Measurements from ENCODE around the gene CDC14B.

The CDC14B gene

DNA sequence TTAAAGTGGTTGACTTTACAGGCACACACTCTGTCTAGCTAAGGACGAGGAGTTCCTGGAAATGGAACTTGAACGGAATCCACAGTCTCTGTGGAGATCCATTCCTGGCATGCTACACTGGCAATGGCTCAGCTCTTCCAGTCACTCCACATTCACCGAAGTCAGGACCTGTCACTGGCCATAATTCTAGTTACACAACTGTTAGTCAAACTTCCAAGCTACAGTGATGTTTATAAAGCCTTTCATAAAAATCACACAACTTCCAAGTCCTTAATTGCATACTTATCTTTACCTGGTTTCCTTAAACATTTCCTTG is 15.7 kb downstream of the CDC14B start:
- no peak for TF ChIP-seq REST (IDR thresholded peaks at IDR 0.05; ENCODE audit: low read depth)
- no peak for TF ChIP-seq YY1 (IDR thresholded peaks at IDR 0.05; ENCODE audit: low read depth)
- TF ChIP-seq CREB1 (IDR thresholded peaks at IDR 0.05; ENCODE audit: low read depth), result no peak
- TF ChIP-seq FOXM1 (IDR thresholded peaks at IDR 0.05; ENCODE audit: borderline replicate concordance, low read depth), result no peak
- TF ChIP-seq TCF12 (IDR thresholded peaks at IDR 0.05; ENCODE audit: low read depth), result no peak
- TF ChIP-seq, protein P1, sequence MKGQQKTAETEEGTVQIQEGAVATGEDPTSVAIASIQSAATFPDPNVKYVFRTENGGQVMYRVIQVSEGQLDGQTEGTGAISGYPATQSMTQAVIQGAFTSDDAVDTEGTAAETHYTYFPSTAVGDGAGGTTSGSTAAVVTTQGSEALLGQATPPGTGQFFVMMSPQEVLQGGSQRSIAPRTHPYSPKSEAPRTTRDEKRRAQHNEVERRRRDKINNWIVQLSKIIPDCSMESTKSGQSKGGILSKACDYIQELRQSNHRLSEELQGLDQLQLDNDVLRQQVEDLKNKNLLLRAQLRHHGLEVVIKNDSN (IDR thresholded peaks at IDR 0.05), result no peak
- no peak for TF ChIP-seq RAD21 (IDR thresholded peaks at IDR 0.05; ENCODE audit: low read depth)
- TF ChIP-seq EGR1 (IDR thresholded peaks at IDR 0.05), result no peak
- no peak for TF ChIP-seq TAF1 (IDR thresholded peaks at IDR 0.05; ENCODE audit: low read depth)
- TF ChIP-seq EP300 (IDR thresholded peaks at IDR 0.05; ENCODE audit: borderline replicate concordance), result no peak
- no peak for TF ChIP-seq TEAD4 (IDR thresholded peaks at IDR 0.05)

DNA sequence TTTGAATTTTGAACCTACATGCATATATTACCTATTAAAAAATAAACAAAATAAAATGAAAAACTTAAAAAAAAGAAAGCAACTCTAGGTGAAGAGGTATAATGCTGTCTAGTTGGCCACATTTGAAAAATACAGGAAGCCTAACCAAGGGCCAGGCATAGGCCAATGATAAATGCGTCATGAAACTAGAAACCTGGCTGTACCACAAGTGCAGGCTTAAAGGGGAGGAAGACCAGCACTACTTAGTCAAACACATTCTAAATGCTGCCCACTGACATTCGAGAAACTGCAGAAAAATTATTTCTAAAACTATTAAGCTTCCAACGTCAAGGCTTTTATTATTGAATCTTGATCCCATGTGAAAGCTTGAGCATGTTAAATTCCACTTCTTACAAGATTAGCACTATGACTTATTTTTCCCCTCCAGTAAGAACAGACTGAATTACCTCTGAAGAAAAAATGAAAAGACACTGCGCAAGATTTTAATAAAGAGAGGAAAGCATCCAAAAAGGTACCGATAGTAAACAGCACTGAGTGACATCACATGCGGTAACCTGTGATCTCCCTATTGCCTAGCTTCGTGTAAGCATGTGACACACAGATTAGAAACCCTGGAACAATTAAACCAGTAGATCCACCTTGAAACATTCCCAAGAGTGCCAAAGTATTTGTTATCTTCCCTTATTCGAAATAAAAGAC is 16.2 kb downstream of the CDC14B start:
- TF ChIP-seq CREB1 (IDR thresholded peaks at IDR 0.05; ENCODE audit: low read depth) (no peak), YY1 (IDR thresholded peaks at IDR 0.05; ENCODE audit: low read depth) (no peak), TCF12 (IDR thresholded peaks at IDR 0.05; ENCODE audit: low read depth) (no peak), FOXM1 (IDR thresholded peaks at IDR 0.05; ENCODE audit: borderline replicate concordance, low read depth) (no peak), REST (IDR thresholded peaks at IDR 0.05; ENCODE audit: low read depth) (no peak), CEBPB (IDR thresholded peaks at IDR 0.05) (no peak), EGR1 (IDR thresholded peaks at IDR 0.05) (no peak)

GRCh38 chr9:96599298-96599697 is 20.3 kb downstream of the CDC14B start:
- TF ChIP-seq TCF12 (IDR thresholded peaks at IDR 0.05; ENCODE audit: low read depth) (no peak), REST (IDR thresholded peaks at IDR 0.05; ENCODE audit: low read depth) (no peak), CEBPB (IDR thresholded peaks at IDR 0.05) (no peak), RAD21 (IDR thresholded peaks at IDR 0.05; ENCODE audit: low read depth) (no peak), TEAD4 (IDR thresholded peaks at IDR 0.05) (no peak), CREB1 (IDR thresholded peaks at IDR 0.05; ENCODE audit: low read depth) (no peak), YY1 (IDR thresholded peaks at IDR 0.05; ENCODE audit: low read depth) (no peak), EGR1 (IDR thresholded peaks at IDR 0.05) (no peak), NFIC (IDR thresholded peaks at IDR 0.05) (no peak), FOXM1 (IDR thresholded peaks at IDR 0.05; ENCODE audit: borderline replicate concordance, low read depth) (no peak), TAF1 (IDR thresholded peaks at IDR 0.05; ENCODE audit: low read depth) (no peak), EP300 (IDR thresholded peaks at IDR 0.05; ENCODE audit: borderline replicate concordance) (no peak), MAX (IDR thresholded peaks at IDR 0.05) (no peak), ZBTB7A (IDR thresholded peaks at IDR 0.05; ENCODE audit: low read depth) (no peak)
- TF ChIP-seq, protein P1 (IDR thresholded peaks at IDR 0.05), result no peak

DNA sequence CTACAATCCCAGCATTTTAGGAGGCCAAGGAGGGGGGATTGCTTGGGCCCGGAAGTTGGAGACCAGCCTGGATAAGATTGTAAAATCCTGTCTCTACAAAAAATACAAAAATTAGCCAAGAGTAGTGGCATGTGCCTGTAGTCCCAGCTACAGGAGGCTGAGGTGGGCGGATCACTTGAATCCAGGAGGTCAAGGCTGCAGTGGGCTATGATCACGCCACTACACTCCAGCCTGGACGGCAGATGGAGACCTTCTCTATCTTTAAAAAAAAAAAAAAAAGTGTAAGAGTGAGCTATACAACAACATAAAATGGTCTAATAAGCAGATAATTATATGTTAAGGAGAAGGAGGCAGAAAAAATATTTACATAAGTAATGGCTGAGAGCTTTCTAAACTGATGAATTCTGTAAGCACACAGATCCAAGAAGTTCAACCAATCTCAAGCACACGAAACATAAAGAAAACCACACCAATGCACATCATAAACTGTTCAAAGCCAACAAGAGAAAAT is 23.0 kb downstream of the CDC14B start:
- TF ChIP-seq YY1 (IDR thresholded peaks at IDR 0.05; ENCODE audit: low read depth) (no peak), TAF1 (IDR thresholded peaks at IDR 0.05; ENCODE audit: low read depth) (no peak), RAD21 (IDR thresholded peaks at IDR 0.05; ENCODE audit: low read depth) (no peak), TEAD4 (IDR thresholded peaks at IDR 0.05) (no peak), ZBTB7A (IDR thresholded peaks at IDR 0.05; ENCODE audit: low read depth) (no peak), NFIC (IDR thresholded peaks at IDR 0.05) (no peak), CREB1 (IDR thresholded peaks at IDR 0.05; ENCODE audit: low read depth) (no peak), REST (IDR thresholded peaks at IDR 0.05; ENCODE audit: low read depth) (no peak), FOXM1 (IDR thresholded peaks at IDR 0.05; ENCODE audit: borderline replicate concordance, low read depth) (no peak)
